ENCODE data around the gene ESRRA. TPM values are rescaled to one million over a fixed set of nuclear protein-coding genes. Genes with fewer than 3 reads are reported as not detected.

ESRRA gene
- total and polyA plus RNA-seq, 9 of the 15 experiments (the other 6 are each of a cell fraction or from before 2014, with no cell fraction given), result 0.27 to 89.7 (median 23.7) TPM

GRCh38 chr11:64303109-64304031 lies 2.0 kb upstream of the ESRRA start:
- Histone ChIP-seq H3K79me2 (ENCODE audit: control insufficient read depth, insufficient read depth, low read length) (peaks cover 30% of the 10 kb centered on the region), H3K9me3 (replicated peaks; ENCODE audit: control insufficient read depth, insufficient read depth, low read depth, low read length) (no peaks in the 10 kb centered on the region), H2AFZ (ENCODE audit: low read depth, low read length) (0 out of 2 replicates have a peak overlapping the region, but pooled peaks have one; percentile 24), H3K9ac (ENCODE audit: insufficient read depth in 1 of 2, low read depth in 2 of 2, low read length in 2 of 2) (peak overlapping the region; percentile 94 to 100), H3K4me2 (ENCODE audit: insufficient read depth, low read length) (peak overlapping the region; percentile 93), H3K4me1 (replicated peaks in 1 of 2; ENCODE audit: control insufficient read depth in 2 of 2, insufficient read depth in 2 of 2, low read length in 2 of 2) (peaks cover 32 to 59% of the 10 kb centered on the region in 2 experiments), H3K4me3 (no peak overlapping the region), H3K27me3 (ENCODE audit: control insufficient read depth in 2 of 2, insufficient read depth in 2 of 2, low read length in 2 of 2) (peaks cover 1 to 2% of the 10 kb centered on the region in 2 experiments; a peak in 4 of 5 replicates), H4K20me1 (replicated peaks; ENCODE audit: control insufficient read depth, insufficient read depth, low read length) (no peaks in the 10 kb centered on the region; the same call in 1 of the 2 replicates), H3K36me3 (ENCODE audit: control insufficient read depth, insufficient read depth, low read length) (peaks cover 20% of the 10 kb centered on the region; the same call in 2 of the 3 replicates), H3K9me1 (ENCODE audit: control insufficient read depth, insufficient read depth, low read length) (peaks cover 5% of the 10 kb centered on the region), H3K27ac (ENCODE audit: extremely low read depth, low read depth, low read length) (peak overlapping the region; percentile 100; the same call in 2 of the 3 replicates)
- no TSS peak for BruUV-seq (replicated peaks)
- CTCF ChIA-PET (ENCODE audit: low intra/inter-chr PET ratio), result interaction anchor here (1.4 kb wide), 1 partner anchor 99 kb away, joined by 10 read pairs; no protein-coding TSS in a partner anchor
- TF ChIP-seq FOXP1 (CRISPR knock-in tag; IDR thresholded peaks at IDR 0.05) (no peak), NR2C1 (IDR thresholded peaks at IDR 0.05) (peak; percentile 20; the same call in 1 of the 2 replicates), NR2C1 (tag; IDR thresholded peaks at IDR 0.05) (no peak), RERE (CRISPR knock-in tag; IDR thresholded peaks at IDR 0.05; ENCODE audit: borderline replicate concordance) (0 out of 2 replicates have a peak, but pooled peaks have one; percentile 68), EGR1 (conservative IDR thresholded peaks at IDR 0.05) (peak; percentile 26; the same call in 1 of the 2 replicates), PKNOX1 (IDR thresholded peaks at IDR 0.05) (peak; percentile 9; the same call in 1 of the 2 replicates)
- POLR2A ChIA-PET, result interaction anchor here (0.6 to 5.8 kb wide), 12 partner anchors 14 to 145 kb away, joined by 3 to 68 read pairs (median 4); partner anchors contain the start of genes FERMT3 and PRDX5
- DNase-seq (ENCODE audit: extremely low read depth in 1 of 4, low spot score in 3 of 4) (no peak), ATAC-seq (no peak), FAIRE-seq (peak; percentile 23)
- WGBS (ENCODE audit: insufficient coverage, low coverage, missing lambda C conversion rate), result 97% methylated on average over 7 of the region's 13 CpGs
- intact Hi-C loops (cut with micrococcal nuclease), result loop anchor here (1.0 to 10.0 kb wide), 6 partner anchors 33 to 469 kb away; partner anchors contain the start of genes FKBP2, MARK2, PPP1R14B and STIP1
- in situ Hi-C loops (cut with MboI), result no loop called here
